Spleen (tissue), 7 donors: ENCODE data around the gene SYCP2.

Experiments used
- CTCF ChIP-seq, 11 experiments: fragments of 200-600 bp in 7 of 11; fragments of 450-650 bp in 4 of 11; sonication (generic) in 4 of 11; IDR thresholded peaks in 8 of 11; conservative IDR thresholded peaks in 3 of 11; 1 replicate in 7 of 11; 2 replicates in 4 of 11; pipeline versions ENCODE4 v1.4.0 to v1.8.0; 2016 to 2021; ENCODE audit warnings: antibody characterized with exemption in 11 of 11, inconsistent platforms in 4 of 11, mild to moderate bottlenecking in 1 of 11
- POLR2AphosphoS5 ChIP-seq, 3 donors: sonication (generic); formaldehyde crosslinking; IDR thresholded peaks; one replicate each; pipeline ENCODE4 v1.5.1; 2017; ENCODE audit warnings: antibody characterized with exemption in 3 of 3
- donor health status: DM: no; HTN: no; CAD: no; lungs with moderate emphysema.
- donor health status: DM: no; HTN: no; CAD: no.
- donor health status: DM: no; HTN: no; CAD: no.

- TF ChIP-seq CTCF (IDR thresholded peaks at IDR 0.05 in 8 of 11, conservative IDR thresholded peaks at IDR 0.05 in 3 of 11) (no peak), POLR2AphosphoS5 (IDR thresholded peaks at IDR 0.05) (no peak)
Observed at GRCh38 chr20:59863058-59863457, 70.4 kb downstream of the SYCP2 start.
